DOHH2 (cell line): Measurements from ENCODE around the gene ARHGDIA.

Experiments used
- EZH2phosphoT487 ChIP-seq: fragments of 200-600 bp; sonication (generic); IDR thresholded peaks from 2 replicates; pipeline ENCODE4 v1.6.1; 2017; ENCODE audit warnings: borderline replicate concordance, mild to moderate bottlenecking, antibody characterized with exemption, low read length, moderate library complexity, mixed read lengths
- TF ChIP-seq, protein P1 (sequence below): fragments of 200-600 bp; sonication (generic); IDR thresholded peaks from one replicate; pipeline ENCODE4 v1.5.1; 2014; ENCODE audit warnings: antibody characterized with exemption, mild to moderate bottlenecking, low read depth, low read length; ENCODE audit not compliant: poor library complexity, severe bottlenecking

DNA sequence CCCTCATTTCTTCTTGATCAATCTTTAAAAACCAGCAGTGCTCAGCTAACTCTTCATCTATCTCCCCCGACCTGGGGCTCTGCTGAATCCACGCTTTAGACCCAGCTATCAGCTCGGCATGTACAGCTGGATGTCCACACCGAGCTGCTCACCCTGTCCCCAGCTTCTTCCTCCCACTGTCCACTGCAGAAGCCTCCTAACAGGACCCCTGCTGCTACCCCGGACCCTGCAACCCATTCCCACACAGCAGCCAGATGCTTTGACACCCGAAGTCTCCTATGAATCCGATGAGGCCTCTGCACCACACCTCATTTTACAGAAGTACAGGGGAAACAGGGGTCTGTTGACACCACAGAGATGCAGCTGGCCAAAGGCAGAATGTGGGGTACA lies 53.4 kb downstream of the ARHGDIA start:
- TF ChIP-seq, protein P1, sequence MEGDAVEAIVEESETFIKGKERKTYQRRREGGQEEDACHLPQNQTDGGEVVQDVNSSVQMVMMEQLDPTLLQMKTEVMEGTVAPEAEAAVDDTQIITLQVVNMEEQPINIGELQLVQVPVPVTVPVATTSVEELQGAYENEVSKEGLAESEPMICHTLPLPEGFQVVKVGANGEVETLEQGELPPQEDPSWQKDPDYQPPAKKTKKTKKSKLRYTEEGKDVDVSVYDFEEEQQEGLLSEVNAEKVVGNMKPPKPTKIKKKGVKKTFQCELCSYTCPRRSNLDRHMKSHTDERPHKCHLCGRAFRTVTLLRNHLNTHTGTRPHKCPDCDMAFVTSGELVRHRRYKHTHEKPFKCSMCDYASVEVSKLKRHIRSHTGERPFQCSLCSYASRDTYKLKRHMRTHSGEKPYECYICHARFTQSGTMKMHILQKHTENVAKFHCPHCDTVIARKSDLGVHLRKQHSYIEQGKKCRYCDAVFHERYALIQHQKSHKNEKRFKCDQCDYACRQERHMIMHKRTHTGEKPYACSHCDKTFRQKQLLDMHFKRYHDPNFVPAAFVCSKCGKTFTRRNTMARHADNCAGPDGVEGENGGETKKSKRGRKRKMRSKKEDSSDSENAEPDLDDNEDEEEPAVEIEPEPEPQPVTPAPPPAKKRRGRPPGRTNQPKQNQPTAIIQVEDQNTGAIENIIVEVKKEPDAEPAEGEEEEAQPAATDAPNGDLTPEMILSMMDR, result no peak
- no peak for TF ChIP-seq EZH2phosphoT487
